LNCaP clone FGC (cell line): ENCODE results near the gene EXOC1L.

Experiments used
- DNase-seq: peaks from one replicate; pipeline ENCODE4 v3.0.0-alpha.2; 2011; ENCODE audit warnings: low read depth
- H3K4me3 ChIP-seq: 2 replicates; pipeline ENCODE4 v1.5.1; 2011; ENCODE audit warnings: mild to moderate bottlenecking, low read depth, low read length, control low read depth
- TF ChIP-seq, protein P1 (sequence below): IDR thresholded peaks from 2 replicates; pipeline ENCODE4 v1.5.1; 2012; ENCODE audit warnings: mild to moderate bottlenecking; ENCODE audit not compliant: control insufficient read depth, insufficient read depth; ENCODE audit errors: extremely low read depth

EXOC1L gene

DNA sequence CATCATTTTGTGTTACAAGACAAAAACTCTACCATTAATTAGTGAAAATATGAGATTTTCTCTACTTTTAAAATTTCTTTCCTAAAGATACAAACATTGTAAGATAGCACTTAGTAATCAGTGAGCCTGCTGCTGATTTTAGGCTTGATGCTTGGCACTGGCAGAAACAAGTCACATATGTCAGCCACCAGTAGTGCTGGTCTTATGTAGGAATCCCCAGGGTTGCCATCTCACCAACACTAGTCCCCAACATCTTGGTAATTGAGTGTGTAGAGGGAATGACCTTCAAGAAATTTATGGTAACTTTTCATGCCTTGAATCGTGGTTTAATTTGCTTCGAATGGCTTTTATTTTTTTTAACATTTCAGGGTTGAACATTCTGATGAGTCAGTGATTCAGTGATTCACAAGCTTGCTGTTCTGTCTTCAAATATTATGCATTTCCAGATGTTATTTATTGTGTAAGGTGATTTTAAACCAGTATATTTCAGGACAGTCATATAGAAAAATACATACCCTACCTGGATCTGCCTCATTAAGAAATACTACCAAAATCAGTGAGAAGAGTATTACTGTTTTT is 45.7 kb downstream of the EXOC1L start:
- no peak for DNase-seq
- TF ChIP-seq, protein P1, sequence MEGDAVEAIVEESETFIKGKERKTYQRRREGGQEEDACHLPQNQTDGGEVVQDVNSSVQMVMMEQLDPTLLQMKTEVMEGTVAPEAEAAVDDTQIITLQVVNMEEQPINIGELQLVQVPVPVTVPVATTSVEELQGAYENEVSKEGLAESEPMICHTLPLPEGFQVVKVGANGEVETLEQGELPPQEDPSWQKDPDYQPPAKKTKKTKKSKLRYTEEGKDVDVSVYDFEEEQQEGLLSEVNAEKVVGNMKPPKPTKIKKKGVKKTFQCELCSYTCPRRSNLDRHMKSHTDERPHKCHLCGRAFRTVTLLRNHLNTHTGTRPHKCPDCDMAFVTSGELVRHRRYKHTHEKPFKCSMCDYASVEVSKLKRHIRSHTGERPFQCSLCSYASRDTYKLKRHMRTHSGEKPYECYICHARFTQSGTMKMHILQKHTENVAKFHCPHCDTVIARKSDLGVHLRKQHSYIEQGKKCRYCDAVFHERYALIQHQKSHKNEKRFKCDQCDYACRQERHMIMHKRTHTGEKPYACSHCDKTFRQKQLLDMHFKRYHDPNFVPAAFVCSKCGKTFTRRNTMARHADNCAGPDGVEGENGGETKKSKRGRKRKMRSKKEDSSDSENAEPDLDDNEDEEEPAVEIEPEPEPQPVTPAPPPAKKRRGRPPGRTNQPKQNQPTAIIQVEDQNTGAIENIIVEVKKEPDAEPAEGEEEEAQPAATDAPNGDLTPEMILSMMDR = no peak
- no peak overlapping the region for H3K4me3 ChIP-seq

DNA sequence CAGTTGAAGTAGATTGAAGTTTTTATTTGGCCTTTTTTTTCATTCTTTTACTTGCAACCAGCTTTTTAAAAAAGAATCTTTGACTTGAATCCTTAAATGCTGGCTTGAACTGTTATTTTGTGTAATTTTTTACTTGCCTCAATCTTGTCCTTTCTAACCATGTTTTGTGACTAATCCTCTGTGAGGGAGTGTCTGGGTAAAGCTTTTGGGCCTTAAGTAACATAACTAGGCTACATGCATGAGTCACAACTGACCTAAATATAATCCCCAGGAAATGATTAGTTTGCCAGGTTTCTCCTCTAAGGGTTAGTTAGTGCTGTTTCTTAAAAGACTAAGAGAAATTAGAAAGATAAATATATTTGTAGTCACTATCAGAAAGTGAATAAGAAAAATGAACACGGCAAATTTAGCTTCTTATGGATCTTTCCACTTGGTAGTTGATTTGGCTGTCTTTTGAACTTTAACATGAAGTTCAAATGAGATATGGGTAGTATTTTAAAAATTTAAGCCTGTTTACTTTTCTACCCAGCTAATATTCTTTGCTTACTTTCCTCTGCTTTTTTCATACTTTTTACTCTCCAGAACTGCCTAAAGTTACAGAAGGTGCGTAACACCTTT is 46.8 kb downstream of the EXOC1L start:
- TF ChIP-seq, protein P1 = no peak
- no peak overlapping the region for H3K4me3 ChIP-seq
- no peak for DNase-seq

DNA sequence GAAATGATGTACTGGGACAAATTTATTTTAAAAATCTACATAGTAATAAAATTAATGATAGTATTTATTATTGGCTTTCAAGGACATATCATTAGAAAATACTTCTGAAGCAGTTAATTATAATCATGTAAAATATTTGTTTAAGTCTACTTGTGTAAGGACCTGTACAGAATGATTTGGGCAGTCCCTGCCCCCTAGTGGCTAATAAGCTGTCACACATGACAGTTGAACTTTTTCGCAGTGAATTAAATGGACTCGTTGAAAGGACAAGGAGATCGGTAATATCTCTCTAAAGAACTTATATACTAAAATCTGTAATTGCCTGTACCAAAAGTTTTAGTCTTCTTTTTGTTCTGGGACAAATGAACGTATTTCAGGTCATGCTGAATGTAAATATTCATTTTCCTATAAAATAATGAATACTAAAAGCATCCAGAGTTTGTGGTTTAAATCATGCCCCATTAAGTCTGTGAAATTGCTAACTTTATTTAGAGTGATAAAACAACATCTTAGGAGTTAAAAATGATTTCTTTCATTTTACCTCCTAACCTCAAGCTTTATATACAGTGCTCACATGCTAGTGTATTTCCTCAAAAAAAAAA is 47.5 kb downstream of the EXOC1L start:
- peak; percentile 28 for DNase-seq
- TF ChIP-seq, protein P1 = peak; percentile 86
- H3K4me3 ChIP-seq = no peak overlapping the region

DNA sequence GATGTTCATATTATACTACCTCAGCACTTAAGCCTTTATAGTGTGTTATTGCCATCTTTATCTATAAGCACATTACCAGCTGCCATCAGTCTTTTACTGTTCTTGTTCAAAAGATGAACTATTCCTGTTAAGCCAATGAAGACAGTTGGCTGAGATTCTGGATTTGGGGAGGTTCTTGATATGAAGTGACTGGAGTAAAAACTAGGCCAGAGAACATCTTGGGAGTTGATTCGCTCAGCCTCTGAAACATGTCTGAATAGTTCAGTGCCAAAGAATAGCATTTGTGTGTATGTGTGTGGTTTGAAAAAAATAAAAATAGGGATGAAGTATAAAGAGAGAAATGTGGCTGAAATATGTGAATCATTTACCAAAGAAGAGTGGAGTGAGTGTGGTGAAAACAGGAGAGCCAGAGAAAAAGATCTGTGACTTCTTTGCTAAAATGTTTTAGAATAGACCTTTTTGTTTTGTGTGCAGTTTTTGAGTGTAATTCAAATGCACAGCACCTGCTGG is 49.0 kb downstream of the EXOC1L start:
- H3K4me3 ChIP-seq = no peak overlapping the region
- no peak for DNase-seq
- TF ChIP-seq, protein P1 = no peak

DNA sequence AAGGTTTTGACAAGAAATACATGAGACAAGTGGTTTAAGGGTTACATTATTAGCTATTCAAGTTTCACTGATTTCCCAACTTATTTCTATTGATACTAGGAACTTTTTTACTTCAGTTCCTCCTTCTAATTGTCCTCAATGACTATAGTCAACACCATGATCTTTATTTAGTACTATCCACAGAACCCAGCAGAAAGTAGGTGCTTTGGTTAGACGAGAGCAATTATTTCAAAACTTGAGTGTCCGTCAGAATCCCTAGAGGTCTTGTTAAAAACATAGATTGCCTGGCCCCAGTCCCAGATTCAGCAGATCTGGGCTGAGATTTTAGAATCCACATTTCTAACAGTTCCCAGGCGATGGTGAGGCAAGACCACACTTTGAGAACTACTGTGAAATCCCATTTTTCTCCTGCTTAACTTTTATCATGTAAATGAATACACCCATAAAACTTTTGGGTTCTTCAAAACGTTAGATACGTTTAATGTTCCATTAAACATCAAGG is 51.8 kb downstream of the EXOC1L start:
- DNase-seq = no peak
- TF ChIP-seq, protein P1 = no peak
- no peak overlapping the region for H3K4me3 ChIP-seq

DNA sequence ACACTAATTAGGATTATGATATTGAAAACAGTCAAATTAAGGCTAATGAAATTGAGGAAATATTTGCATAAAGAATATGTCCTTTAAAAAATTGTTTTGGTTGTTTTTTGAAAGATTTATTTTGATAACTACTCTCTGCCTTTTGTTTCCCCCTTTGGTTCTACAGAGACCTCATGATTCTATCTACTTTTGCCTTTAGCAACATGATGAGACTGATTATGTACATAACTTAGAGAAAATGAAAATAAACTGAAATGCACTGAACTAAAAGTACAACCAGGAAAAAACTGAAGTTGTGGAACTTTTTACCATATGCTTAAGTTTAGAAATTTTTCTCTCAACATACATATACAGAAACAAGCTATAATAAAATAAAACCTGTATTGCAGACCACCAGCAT is 55.2 kb downstream of the EXOC1L start:
- H3K4me3 ChIP-seq = no peak overlapping the region
- no peak for DNase-seq
- TF ChIP-seq, protein P1 = no peak

DNA sequence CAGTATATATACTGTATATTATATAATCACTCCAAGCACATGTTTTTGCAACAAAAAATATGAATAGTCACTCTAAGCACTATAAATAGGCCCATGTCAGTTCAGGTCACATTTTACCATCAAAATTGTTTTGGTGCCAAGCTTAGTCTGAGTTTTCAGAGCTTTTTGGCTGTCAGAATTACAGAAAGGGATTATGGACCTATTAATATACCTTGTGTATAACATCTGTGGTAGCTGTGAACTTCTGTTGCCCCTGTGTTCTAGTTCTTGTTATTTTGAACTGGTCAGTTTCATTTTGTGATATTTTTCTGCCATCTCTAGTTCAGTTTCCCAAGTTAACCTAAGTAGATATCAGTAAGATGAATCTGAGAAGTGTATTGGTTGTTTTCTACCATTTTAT is 56.8 kb downstream of the EXOC1L start:
- no peak for DNase-seq
- no peak overlapping the region for H3K4me3 ChIP-seq
- TF ChIP-seq, protein P1 = no peak
